HEK293 (cell line): ENCODE data around the gene DAZAP1.

Experiments
- CTCF ChIA-PET: fragments of 350-600 bp; formaldehyde crosslinking; extraction: SDS; loops from one replicate; lab custom pipeline; 2021; ENCODE audit warnings: antibody characterized with exemption; lab: Yijun Ruan, JAX
- POLR2A ChIA-PET: fragments of 300-600 bp; formaldehyde crosslinking; extraction: SDS; loops from one replicate; lab custom pipeline; 2020; ENCODE audit warnings: antibody characterized with exemption, inconsistent platforms; lab: Yijun Ruan, JAX
- H3K27ac ChIP-seq: fragments of 200-500 bp; sonication (Bioruptor generic); 2 replicates; pipeline ENCODE4 v1.5.1; 2014; ENCODE audit warnings: low read depth, low read length, control low read depth, inconsistent platforms; ENCODE audit errors: extremely low read depth
- H3K36me3 ChIP-seq, 2 experiments: fragments of 200-500 bp in 1 of 2; sonication (Bioruptor generic) in 1 of 2; 1 replicate in 1 of 2; 2 replicates in 1 of 2; pipeline ENCODE4 v1.5.1; 2014 to 2017; ENCODE audit warnings: inconsistent platforms in 2 of 2, low read length in 2 of 2; ENCODE audit not compliant: control insufficient read depth in 2 of 2, insufficient read depth in 1 of 2
- H3K4me1 ChIP-seq: fragments of 200-500 bp; sonication (Bioruptor generic); 2 replicates; pipeline ENCODE4 v1.5.1; 2014; ENCODE audit warnings: mild to moderate bottlenecking, low read length, inconsistent platforms; ENCODE audit not compliant: control insufficient read depth, insufficient read depth
- H3K4me3 ChIP-seq: 2 replicates; pipeline ENCODE4 v1.5.1; 2011; ENCODE audit warnings: low read depth, mild to moderate bottlenecking, control low read depth, low read length, moderate library complexity
- H3K9me3 ChIP-seq: fragments of 200-500 bp; sonication (Bioruptor generic); 2 replicates; pipeline ENCODE4 v1.5.1; 2014; ENCODE audit warnings: low read depth, low read length, inconsistent platforms; ENCODE audit not compliant: control insufficient read depth, insufficient read depth
- GLIS1 ChIP-seq: fragments of 450-650 bp; formaldehyde crosslinking; IDR thresholded peaks from 2 replicates; pipeline ENCODE4 v1.5.1; 2016; ENCODE audit warnings: missing biosample characterization, missing genetic modification characterization
- INSM2 ChIP-seq: fragments of 450-650 bp; formaldehyde crosslinking; IDR thresholded peaks from 2 replicates; pipeline ENCODE4 v1.5.1; 2016; ENCODE audit warnings: missing biosample characterization, missing genetic modification characterization
- MZF1 ChIP-seq: fragments of 450-650 bp; formaldehyde crosslinking; IDR thresholded peaks from 2 replicates; pipeline ENCODE4 v1.5.1; 2017; ENCODE audit warnings: missing biosample characterization, missing genetic modification characterization, borderline replicate concordance
- ZBTB26 ChIP-seq: fragments of 450-650 bp; formaldehyde crosslinking; optimal IDR thresholded peaks from 2 replicates; pipeline ENCODE3; 2016; ENCODE audit warnings: missing biosample characterization, mild to moderate bottlenecking, missing genetic modification characterization
- ZBTB6 ChIP-seq: fragments of 450-650 bp; formaldehyde crosslinking; IDR thresholded peaks from 2 replicates; pipeline ENCODE4 v1.5.1; 2017; ENCODE audit warnings: missing biosample characterization, missing genetic modification characterization
- ZNF112 ChIP-seq: fragments of 450-650 bp; formaldehyde crosslinking; IDR thresholded peaks from 2 replicates; pipeline ENCODE4 v1.5.0; 2017; ENCODE audit warnings: missing biosample characterization, missing genetic modification characterization
- ZNF146 ChIP-seq: fragments of 450-650 bp; formaldehyde crosslinking; IDR thresholded peaks from 2 replicates; pipeline ENCODE4 v1.5.1; 2016; ENCODE audit warnings: missing biosample characterization, missing genetic modification characterization
- ZNF398 ChIP-seq: fragments of 450-650 bp; formaldehyde crosslinking; IDR thresholded peaks from 2 replicates; pipeline ENCODE4 v1.5.1; 2017; ENCODE audit warnings: missing biosample characterization, missing genetic modification characterization
- ZNF48 ChIP-seq: fragments of 450-650 bp; formaldehyde crosslinking; IDR thresholded peaks from 2 replicates; pipeline ENCODE4 v1.5.1; 2016; ENCODE audit warnings: missing biosample characterization, missing genetic modification characterization
- ZNF561 ChIP-seq: fragments of 450-650 bp; IDR thresholded peaks from 2 replicates; pipeline ENCODE4 v1.5.1; 2018; ENCODE audit warnings: missing biosample characterization, missing genetic modification characterization, borderline replicate concordance
- ZSCAN4 ChIP-seq: fragments of 450-650 bp; formaldehyde crosslinking; IDR thresholded peaks from 2 replicates; pipeline ENCODE4 v1.5.1; 2017; ENCODE audit warnings: missing biosample characterization, missing genetic modification characterization

The DAZAP1 gene

GRCh38 chr19:1388637-1389026 is 18.8 kb upstream of the DAZAP1 start (continued):
- TF ChIP-seq ZNF398 (tag by site-specific recombination) (no peak), GLIS1 (no peak), ZNF48 (tag by site-specific recombination) (no peak)

- TF ChIP-seq ZSCAN4 (tag by site-specific recombination): peak; percentile 90
- TF ChIP-seq ZBTB26 (tag by site-specific recombination): peak; percentile 38
- no peak for TF ChIP-seq INSM2 (tag by site-specific recombination)
- ChIA-PET POLR2A (interaction anchor here (0.7 kb wide), 2 partner anchors 9 to 111 kb away, joined by 3 read pairs; no protein-coding TSS in a partner anchor), CTCF (interaction anchor here (0.5 kb wide), 1 partner anchor 387 kb away, joined by 4 read pairs; no protein-coding TSS in a partner anchor)
- Histone ChIP-seq H3K4me3 (no peak overlapping the region), H3K9me3 (no peaks in the 10 kb centered on the region), H3K4me1 (0 out of 2 replicates have a peak, but pooled peaks cover 3% of the 10 kb centered on the region), H3K36me3 (peaks cover 0 to 64% of the 10 kb centered on the region in 2 experiments; a peak in 2 of 3 replicates), H3K27ac (no peak overlapping the region)
Observed at GRCh38 chr19:1389033-1389940, 18.1 kb upstream of the DAZAP1 start.

GRCh38 chr19:1390890-1391423 is 16.4 kb upstream of the DAZAP1 start:
- Histone ChIP-seq H3K9me3 (no peaks in the 10 kb centered on the region), H3K27ac (no peak overlapping the region), H3K36me3 (peaks cover 0 to 63% of the 10 kb centered on the region in 2 experiments; a peak in 2 of 3 replicates), H3K4me1 (no peaks in the 10 kb centered on the region), H3K4me3 (no peak overlapping the region)
- ChIA-PET POLR2A (no interaction called here), CTCF (no interaction called here)
- TF ChIP-seq ZNF112 (no peak), ZBTB6 (tag by site-specific recombination) (0 out of 2 replicates have a peak, but pooled peaks have one; percentile 10)

GRCh38 chr19:1392407-1392806 is 15.0 kb upstream of the DAZAP1 start:
- no peaks in the 10 kb centered on the region for H3K9me3 ChIP-seq
- POLR2A ChIA-PET: interaction anchor here (1.0 kb wide), 1 partner anchor 13 kb away, joined by 4 read pairs; no protein-coding TSS in a partner anchor
- no peaks in the 10 kb centered on the region for H3K4me1 ChIP-seq
- CTCF ChIA-PET: no interaction called here
- TF ChIP-seq ZNF561 (tag by site-specific recombination) (no peak), ZNF146 (tag by site-specific recombination) (peak; percentile 84), MZF1 (tag by site-specific recombination) (no peak)
- H3K4me3 ChIP-seq: no peak overlapping the region
- H3K36me3 ChIP-seq: peaks cover 0 to 58% of the 10 kb centered on the region in 2 experiments; a peak in 2 of 3 replicates
- H3K27ac ChIP-seq: no peak overlapping the region
